ENCODE measurements around the gene PRLH.

Gene PRLH

GRCh38 chr2:237599465-237600110 lies 33.2 kb downstream of the PRLH start:
- H3K27ac Mint-ChIP-seq, result peak overlapping the region; percentile 12 to 64 (median 43)
- TF ChIP-seq, protein P1, sequence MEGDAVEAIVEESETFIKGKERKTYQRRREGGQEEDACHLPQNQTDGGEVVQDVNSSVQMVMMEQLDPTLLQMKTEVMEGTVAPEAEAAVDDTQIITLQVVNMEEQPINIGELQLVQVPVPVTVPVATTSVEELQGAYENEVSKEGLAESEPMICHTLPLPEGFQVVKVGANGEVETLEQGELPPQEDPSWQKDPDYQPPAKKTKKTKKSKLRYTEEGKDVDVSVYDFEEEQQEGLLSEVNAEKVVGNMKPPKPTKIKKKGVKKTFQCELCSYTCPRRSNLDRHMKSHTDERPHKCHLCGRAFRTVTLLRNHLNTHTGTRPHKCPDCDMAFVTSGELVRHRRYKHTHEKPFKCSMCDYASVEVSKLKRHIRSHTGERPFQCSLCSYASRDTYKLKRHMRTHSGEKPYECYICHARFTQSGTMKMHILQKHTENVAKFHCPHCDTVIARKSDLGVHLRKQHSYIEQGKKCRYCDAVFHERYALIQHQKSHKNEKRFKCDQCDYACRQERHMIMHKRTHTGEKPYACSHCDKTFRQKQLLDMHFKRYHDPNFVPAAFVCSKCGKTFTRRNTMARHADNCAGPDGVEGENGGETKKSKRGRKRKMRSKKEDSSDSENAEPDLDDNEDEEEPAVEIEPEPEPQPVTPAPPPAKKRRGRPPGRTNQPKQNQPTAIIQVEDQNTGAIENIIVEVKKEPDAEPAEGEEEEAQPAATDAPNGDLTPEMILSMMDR (IDR thresholded peaks at IDR 0.05; ENCODE audit: unreplicated experiment in 3 of 3), result no peak
- H3K36me3 Mint-ChIP-seq (ENCODE audit: low read depth), result no peaks in the 10 kb centered on the region
- H3K4me1 Mint-ChIP-seq, result peaks cover 37% of the 10 kb centered on the region
- no peaks in the 10 kb centered on the region for H3K9me3 Mint-ChIP-seq
- H3K27me3 Mint-ChIP-seq (ENCODE audit: low read depth), result peaks cover 23% of the 10 kb centered on the region
- H3K4me3 Mint-ChIP-seq, result no peak overlapping the region

DNA sequence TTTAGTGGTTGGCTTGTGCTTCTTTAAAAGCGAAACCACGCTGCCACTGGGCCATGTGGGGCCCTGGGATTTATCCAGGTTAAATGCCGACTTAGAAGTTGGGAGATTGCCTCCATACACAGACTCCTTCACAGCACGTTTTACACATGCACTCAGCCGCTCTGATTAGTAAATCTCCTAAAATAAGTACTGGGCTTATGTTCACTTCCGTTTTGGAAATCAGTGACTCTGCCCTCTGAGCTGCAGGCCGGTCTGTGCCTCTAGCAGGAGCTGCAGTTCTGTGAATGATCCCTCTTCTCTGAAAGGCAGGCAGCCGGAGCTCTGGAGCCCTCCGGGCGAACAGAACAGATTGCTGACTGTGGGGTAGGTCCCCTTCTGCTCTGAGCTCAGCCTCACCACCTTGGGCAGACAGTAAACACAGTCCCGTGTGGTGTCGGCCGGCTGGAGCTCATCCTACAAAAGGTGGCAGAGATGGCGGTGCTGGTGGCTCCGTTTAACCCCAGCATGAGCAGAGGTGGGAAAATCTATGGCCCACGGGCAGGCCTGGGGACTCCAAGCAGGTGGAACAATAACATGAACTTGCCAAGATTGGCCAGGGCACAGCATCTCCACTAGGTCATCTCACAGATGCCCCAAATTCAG lies 34.0 kb downstream of the PRLH start:
- Mint-ChIP-seq H3K4me3 (peak overlapping the region in 1 of 3 experiments; percentile 8), H3K4me1 (peaks cover 31% of the 10 kb centered on the region), H3K36me3 (ENCODE audit: low read depth) (no peaks in the 10 kb centered on the region), H3K27ac (peak overlapping the region; percentile 12 to 64 (median 43)), H3K9me3 (no peaks in the 10 kb centered on the region), H3K27me3 (ENCODE audit: low read depth) (peaks cover 20% of the 10 kb centered on the region)
- TF ChIP-seq, protein P1 (IDR thresholded peaks at IDR 0.05; ENCODE audit: unreplicated experiment in 3 of 3), result no peak

- TF ChIP-seq, protein P1 (IDR thresholded peaks at IDR 0.05; ENCODE audit: unreplicated experiment in 3 of 3), result no peak
- Mint-ChIP-seq H3K27ac (no peak overlapping the region), H3K36me3 (ENCODE audit: low read depth) (no peaks in the 10 kb centered on the region), H3K4me3 (no peak overlapping the region), H3K9me3 (no peaks in the 10 kb centered on the region), H3K4me1 (peaks cover 31% of the 10 kb centered on the region), H3K27me3 (ENCODE audit: low read depth) (peaks cover 19% of the 10 kb centered on the region)
These were observed 35.2 kb downstream of the PRLH start for GRCh38 chr2:237601453-237602116.

DNA sequence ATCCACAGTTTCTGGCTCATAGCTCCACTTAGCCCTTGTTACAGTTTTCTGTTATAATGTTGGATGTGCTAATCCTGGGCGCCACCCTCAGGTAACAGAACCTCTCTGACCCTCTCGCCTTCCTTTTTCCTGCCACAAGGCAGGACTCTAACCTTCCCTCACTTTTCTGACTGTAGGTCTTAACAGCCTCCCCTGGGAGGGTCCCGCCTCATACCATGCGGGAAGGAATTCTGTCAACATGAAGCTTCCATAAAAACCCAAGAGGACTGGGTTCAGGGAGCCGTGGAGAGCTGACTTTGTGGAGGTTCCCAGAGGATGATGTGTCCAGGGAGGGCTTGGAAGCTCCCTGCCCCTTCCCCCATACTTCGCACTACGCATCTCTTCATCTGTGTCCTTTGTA lies 36.0 kb downstream of the PRLH start:
- TF ChIP-seq, protein P1 (IDR thresholded peaks at IDR 0.05; ENCODE audit: unreplicated experiment in 3 of 3), result no peak
- no peaks in the 10 kb centered on the region for H3K36me3 Mint-ChIP-seq (ENCODE audit: low read depth)
- no peaks in the 10 kb centered on the region for H3K9me3 Mint-ChIP-seq
- H3K27me3 Mint-ChIP-seq (ENCODE audit: low read depth), result peaks cover 19% of the 10 kb centered on the region
- H3K27ac Mint-ChIP-seq, result no peak overlapping the region
- no peak overlapping the region for H3K4me3 Mint-ChIP-seq
- H3K4me1 Mint-ChIP-seq, result peaks cover 31% of the 10 kb centered on the region

- Mint-ChIP-seq H3K4me3 (peak overlapping the region in 1 of 3 experiments; percentile 13), H3K27me3 (ENCODE audit: low read depth) (peaks cover 22% of the 10 kb centered on the region), H3K9me3 (no peaks in the 10 kb centered on the region), H3K36me3 (ENCODE audit: low read depth) (no peaks in the 10 kb centered on the region), H3K27ac (peak overlapping the region in 1 of 3 experiments; percentile 20), H3K4me1 (peaks cover 31% of the 10 kb centered on the region)
- TF ChIP-seq, protein P1 (IDR thresholded peaks at IDR 0.05; ENCODE audit: unreplicated experiment in 3 of 3), result no peak
These were observed 36.8 kb downstream of the PRLH start for GRCh38 chr2:237603049-237603717.

All from nephron (organoid).